ENCODE results near the gene DDR2.

DDR2 gene

GRCh38 chr1:162629651-162630050, 2.6 kb upstream of the DDR2 start:
- DNase-seq (ENCODE audit: insufficient read length, low spot score), result no peak
- TF ChIP-seq CTCF (IDR thresholded peaks at IDR 0.05; ENCODE audit: insufficient read depth, missing control alignments), result no peak
- no peak for FAIRE-seq

GRCh38 chr1:162631546-162632191, 595 bp upstream of the DDR2 start:
- TF ChIP-seq CTCF (IDR thresholded peaks at IDR 0.05; ENCODE audit: insufficient read depth, missing control alignments), result no peak
- no peak for DNase-seq (ENCODE audit: insufficient read length, low spot score)
- no peak for FAIRE-seq

- TF ChIP-seq CTCF (IDR thresholded peaks at IDR 0.05; ENCODE audit: insufficient read depth, missing control alignments), result no peak
- FAIRE-seq, result no peak
These were observed 425 bp downstream of the DDR2 start for GRCh38 chr1:162632698-162633080.

DNA sequence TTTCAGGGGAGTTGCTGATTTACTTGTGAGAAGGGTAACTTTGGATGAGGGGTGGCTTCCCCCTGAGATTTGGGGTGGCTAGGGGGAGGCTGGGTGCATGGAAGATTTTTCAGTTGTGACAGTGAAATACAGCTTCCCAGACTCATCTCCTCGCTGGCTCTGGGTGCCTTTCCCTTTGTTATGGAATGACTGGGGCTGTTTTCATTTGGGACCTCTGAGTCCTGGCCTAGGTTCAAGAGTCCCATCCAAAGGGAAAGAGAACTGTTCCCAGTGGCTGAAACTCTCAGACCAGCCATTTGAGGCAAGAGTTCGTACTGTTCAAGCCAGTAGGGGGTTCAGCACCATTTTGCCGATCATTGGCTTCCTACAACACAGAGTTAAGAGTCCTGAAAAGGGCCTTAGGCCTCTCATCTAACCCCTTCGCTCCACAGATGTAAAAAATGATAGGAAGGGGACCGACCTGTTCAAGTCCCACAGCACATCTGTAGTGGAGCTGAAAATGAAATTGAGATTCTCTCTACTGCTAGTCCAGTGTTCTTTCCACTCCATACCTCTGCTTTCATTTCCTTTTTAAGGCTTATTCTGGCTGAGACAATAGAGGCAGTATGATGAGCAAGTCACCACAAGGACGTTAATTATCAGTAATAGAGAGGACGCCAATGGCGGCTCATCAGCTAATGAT, 958 bp downstream of the DDR2 start:
- FAIRE-seq, result no peak
- TF ChIP-seq CTCF (IDR thresholded peaks at IDR 0.05; ENCODE audit: insufficient read depth, missing control alignments), result no peak
- DNase-seq (ENCODE audit: insufficient read length, low spot score), result no peak

More at GRCh38 chr1:162632698-162633080, 425 bp downstream of the DDR2 start:
- no peak for DNase-seq (ENCODE audit: insufficient read length, low spot score)

- no peak for DNase-seq (ENCODE audit: insufficient read length, low spot score)
- no peak for FAIRE-seq
- TF ChIP-seq CTCF (IDR thresholded peaks at IDR 0.05; ENCODE audit: insufficient read depth, missing control alignments), result no peak
These were observed 3.2 kb downstream of the DDR2 start for GRCh38 chr1:162635418-162635817.

DNA sequence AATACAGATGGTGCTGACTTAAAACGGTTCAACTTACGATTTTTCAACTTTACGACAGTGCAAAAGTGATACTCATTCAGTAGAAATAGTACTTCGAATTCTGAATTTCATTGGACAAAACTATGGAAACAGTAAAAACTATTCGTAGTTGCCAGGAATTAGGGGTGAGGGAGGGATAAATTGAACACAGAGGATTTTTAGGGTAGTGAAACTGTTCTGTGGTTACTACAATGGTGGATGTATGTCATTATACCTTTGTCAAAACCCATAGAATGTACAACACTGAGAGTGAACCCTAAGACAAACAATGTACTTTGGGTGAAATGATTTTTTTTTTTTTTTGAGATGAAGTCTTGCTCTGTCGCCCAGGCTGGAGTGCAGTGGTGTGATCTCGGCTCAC, 7.5 kb downstream of the DDR2 start:
- TF ChIP-seq CTCF (IDR thresholded peaks at IDR 0.05; ENCODE audit: insufficient read depth, missing control alignments), result no peak
- FAIRE-seq (peak; percentile 48), DNase-seq (ENCODE audit: insufficient read length, low spot score) (no peak)

GRCh38 chr1:162641114-162641513, 8.8 kb downstream of the DDR2 start:
- FAIRE-seq (no peak), DNase-seq (ENCODE audit: insufficient read length, low spot score) (no peak)
- TF ChIP-seq CTCF (IDR thresholded peaks at IDR 0.05; ENCODE audit: insufficient read depth, missing control alignments), result no peak
